Osteocyte (in vitro differentiated cells): ENCODE results near the gene CYB561. TPM values are rescaled to one million over a fixed set of nuclear protein-coding genes. Genes with fewer than 3 reads are reported as not detected.

ENCODE experiments used
- DNase-seq: peaks from one replicate; pipeline ENCODE4 v3.0.0; 2021; ENCODE audit warnings: mixed read lengths; ENCODE audit not compliant: unreplicated experiment; ENCODE audit errors: extremely low spot score
- H3K27ac Mint-ChIP-seq: one replicate; pipeline ENCODE4 v1.8.0; 2021; ENCODE audit warnings: mild to moderate bottlenecking, mixed read lengths; ENCODE audit not compliant: unreplicated experiment
- H3K27me3 Mint-ChIP-seq: one replicate; pipeline ENCODE4 v1.8.0; 2021; ENCODE audit warnings: mixed read lengths; ENCODE audit not compliant: unreplicated experiment
- H3K36me3 Mint-ChIP-seq: one replicate; pipeline ENCODE4 v1.8.0; 2021; ENCODE audit warnings: mixed read lengths; ENCODE audit not compliant: unreplicated experiment
- H3K4me1 Mint-ChIP-seq: one replicate; pipeline ENCODE4 v1.8.0; 2021; ENCODE audit warnings: mixed read lengths; ENCODE audit not compliant: unreplicated experiment
- H3K4me3 Mint-ChIP-seq: one replicate; pipeline ENCODE4 v1.8.0; 2021; ENCODE audit warnings: mild to moderate bottlenecking, moderate library complexity, mixed read lengths; ENCODE audit not compliant: unreplicated experiment
- H3K9me3 Mint-ChIP-seq: one replicate; pipeline ENCODE4 v1.8.0; 2021; ENCODE audit warnings: mixed read lengths; ENCODE audit not compliant: unreplicated experiment
- CTCF ChIP-seq: fragments of 200-600 bp; sonication (generic); IDR thresholded peaks from 2 replicates; pipeline ENCODE4 v1.5.0; 2021; ENCODE audit warnings: antibody characterized with exemption, mild to moderate bottlenecking, moderate library complexity
- long read RNA-seq: library from polyadenylated mRNA; unstranded; transcript quantifications from one replicate; pipeline ENCODE4 v2.0.0, GENCODE V29; 2021
- total RNA-seq: library from RNA; stranded (reverse); gene quantifications from 2 replicates; pipeline ENCODE4 v1.2.1, GENCODE V29; 2021

Gene CYB561
- 5.7 and 6.1 TPM in 2 replicates for total RNA-seq
- long read RNA-seq, transcript CYB561-201 (6 exons, 3,001 nt), result major isoform, 6 of 8 reads
- long read RNA-seq, partial matches to known transcripts, result 0 of 8 reads
- long read RNA-seq, other reads (novel, unspliced or antisense), result 1 of 8 reads

- DNase-seq, result peak; percentile 91
- peaks cover 4% of the 10 kb centered on the region for H3K27me3 Mint-ChIP-seq
- H3K4me3 Mint-ChIP-seq, result peak within 1 kb of the TSS; percentile 68
- TF ChIP-seq CTCF, result peak; percentile 58
- no peaks in the 10 kb centered on the region for H3K9me3 Mint-ChIP-seq
- H3K36me3 Mint-ChIP-seq, result no peaks in the 10 kb centered on the region
- H3K27ac Mint-ChIP-seq, result no peak within 1 kb of the TSS
- H3K4me1 Mint-ChIP-seq, result peaks cover 9% of the 10 kb centered on the region
These were observed at the start of gene CYB561 for GRCh38 chr17:63445954-63446752. Gene CYB561, minus strand, starts transcription at chr17:63446306. Its CDS starts 8,759 bp downstream, at chr17:63437547.

- no peak for DNase-seq
- no peak overlapping the region for H3K27ac Mint-ChIP-seq
- H3K27me3 Mint-ChIP-seq, result peaks cover 16% of the 10 kb centered on the region
- no peak for TF ChIP-seq CTCF
- H3K36me3 Mint-ChIP-seq, result no peaks in the 10 kb centered on the region
- no peaks in the 10 kb centered on the region for H3K9me3 Mint-ChIP-seq
- no peak overlapping the region for H3K4me3 Mint-ChIP-seq
- peaks cover 8% of the 10 kb centered on the region for H3K4me1 Mint-ChIP-seq
These were observed 49.4 kb upstream of the CYB561 start for GRCh38 chr17:63495491-63495890.

- Mint-ChIP-seq H3K27ac (no peak overlapping the region), H3K27me3 (peaks cover 20% of the 10 kb centered on the region), H3K4me3 (no peak overlapping the region), H3K9me3 (no peaks in the 10 kb centered on the region), H3K4me1 (peaks cover 7% of the 10 kb centered on the region), H3K36me3 (no peaks in the 10 kb centered on the region)
- TF ChIP-seq CTCF, result no peak
- DNase-seq, result no peak
These were observed 48.3 kb upstream of the CYB561 start for GRCh38 chr17:63494300-63494928.

GRCh38 chr17:63493411-63493810, 47.3 kb upstream of the CYB561 start:
- no peak overlapping the region for H3K27ac Mint-ChIP-seq
- H3K36me3 Mint-ChIP-seq, result no peaks in the 10 kb centered on the region
- H3K4me3 Mint-ChIP-seq, result no peak overlapping the region

More at GRCh38 chr17:63493411-63493810, 47.3 kb upstream of the CYB561 start:
- H3K4me1 Mint-ChIP-seq, result no peaks in the 10 kb centered on the region
- peaks cover 24% of the 10 kb centered on the region for H3K27me3 Mint-ChIP-seq
- TF ChIP-seq CTCF, result no peak
- no peak for DNase-seq
- H3K9me3 Mint-ChIP-seq, result no peaks in the 10 kb centered on the region
